T-helper 2 cell (primary cell): ENCODE results near the gene THPO.

Experiments
- DNase-seq, 5 experiments: peaks; one replicate each; pipeline versions ENCODE4 v3.0.0 to v3.0.0-alpha.2; 2012 to 2022

Gene THPO

GRCh38 chr3:184384342-184384741 lies 6.3 kb upstream of the THPO start:
- DNase-seq: no peak

- DNase-seq: no peak
Measured at GRCh38 chr3:184383033-184383740, 5.2 kb upstream of the THPO start.

GRCh38 chr3:184382326-184383032 lies 4.5 kb upstream of the THPO start:
- no peak for DNase-seq

- no peak for DNase-seq
Measured at GRCh38 chr3:184381261-184382224, 3.5 kb upstream of the THPO start.

GRCh38 chr3:184380627-184381260 lies 2.7 kb upstream of the THPO start:
- no peak for DNase-seq

GRCh38 chr3:184380185-184380626 lies 2.2 kb upstream of the THPO start:
- peak in 1 of 5 experiments; percentile 27 for DNase-seq

GRCh38 chr3:184379358-184380184 lies 1.6 kb upstream of the THPO start, which contains the start of gene CHRD:
TSS of gene CHRD (plus strand) at chr3:184380054. CDS start at chr3:184380319, 265 bp downstream.
- DNase-seq: no peak

- DNase-seq: no peak
Measured at GRCh38 chr3:184378651-184379357, 797 bp upstream of the THPO start.

GRCh38 chr3:184377374-184377773 lies 633 bp downstream of the THPO start:
- no peak for DNase-seq

GRCh38 chr3:184375747-184376461 lies 2.1 kb downstream of the THPO start:
- DNase-seq: no peak

GRCh38 chr3:184373422-184373821 lies 4.6 kb downstream of the THPO start:
- no peak for DNase-seq

GRCh38 chr3:184372911-184373310 lies 5.1 kb downstream of the THPO start:
- DNase-seq: no peak

GRCh38 chr3:184372296-184372821 lies 5.6 kb downstream of the THPO start:
- DNase-seq: no peak

- DNase-seq: peak in 4 of 5 experiments; percentile 16 to 82 (median 36)
Measured at GRCh38 chr3:184371570-184372018, 6.4 kb downstream of the THPO start.

- DNase-seq: no peak
Measured at GRCh38 chr3:184368586-184369183, 9.3 kb downstream of the THPO start.

- DNase-seq: no peak
Measured at GRCh38 chr3:184368116-184368515, 9.9 kb downstream of the THPO start.

GRCh38 chr3:184366619-184367289 lies 11.3 kb downstream of the THPO start:
- DNase-seq: no peak

GRCh38 chr3:184362668-184363546 lies 15.1 kb downstream of the THPO start:
- DNase-seq: peak; percentile 82 to 97 (median 92)
